ENCODE results near the gene ARMH1. TPM values are rescaled to one million over a fixed set of nuclear protein-coding genes. Genes with fewer than 3 reads are reported as not detected.

The ARMH1 gene
- total and polyA plus RNA-seq, 2 experiments from 2014 or later, result 1.4 to 1.6 TPM

- Histone ChIP-seq H3K27me3 (replicated peaks; ENCODE audit: insufficient read depth) (no peaks in the 10 kb centered on the region), H4K20me1 (ENCODE audit: insufficient read depth) (no peaks in the 10 kb centered on the region), H3K79me2 (ENCODE audit: insufficient read depth) (no peaks in the 10 kb centered on the region), H3K9ac (no peak overlapping the region), H3K4me2 (ENCODE audit: unreplicated experiment) (no peak overlapping the region), H2AFZ (no peak overlapping the region), H3K4me3 (no peak overlapping the region), H3K36me3 (ENCODE audit: low read depth) (peaks cover 6% of the 10 kb centered on the region; the same call in 1 of the 2 replicates), H3K27ac (no peak overlapping the region), H3K4me1 (ENCODE audit: insufficient read depth) (peaks cover 4% of the 10 kb centered on the region; the same call in 1 of the 2 replicates), H3K9me3 (ENCODE audit: low read depth) (no peaks in the 10 kb centered on the region), H3K9me2 (ENCODE audit: insufficient read depth) (no peaks in the 10 kb centered on the region), H3F3A (ENCODE audit: insufficient read depth) (no peaks in the 10 kb centered on the region)
- in situ Hi-C loops (cut with MboI), result no loop called here
- TF ChIP-seq EZH2 (IDR thresholded peaks at IDR 0.05; ENCODE audit: insufficient read depth, poor library complexity, severe bottlenecking) (no peak), EZH2phosphoT487 (IDR thresholded peaks at IDR 0.05; ENCODE audit: insufficient read depth, low read depth) (no peak)
- 84 to 87% methylated on average over 24 of the region's 24 CpGs for WGBS, 2 experiments (ENCODE audit: low coverage in 1 of 2, low lambda C conversion rate in 2 of 2, missing lambda C conversion rate in 2 of 2)
- DNase-seq, result no peak
Observed at GRCh38 chr1:44640200-44640853, 34.2 kb upstream of the ARMH1 start.

- H3K27ac ChIP-seq, result no peak overlapping the region
- H3K9me3 ChIP-seq (ENCODE audit: low read depth), result no peaks in the 10 kb centered on the region
- peaks cover 6% of the 10 kb centered on the region; the same call in 1 of the 2 replicates for H3K36me3 ChIP-seq (ENCODE audit: low read depth)
- in situ Hi-C loops (cut with MboI), result no loop called here
- H3F3A ChIP-seq (ENCODE audit: insufficient read depth), result peaks cover 4% of the 10 kb centered on the region; the same call in 1 of the 2 replicates
- no peaks in the 10 kb centered on the region for H3K27me3 ChIP-seq (replicated peaks; ENCODE audit: insufficient read depth)
- no peaks in the 10 kb centered on the region for H3K9me2 ChIP-seq (ENCODE audit: insufficient read depth)
- no peaks in the 10 kb centered on the region for H4K20me1 ChIP-seq (ENCODE audit: insufficient read depth)
- no peak overlapping the region for H3K4me2 ChIP-seq (ENCODE audit: unreplicated experiment)
- H3K79me2 ChIP-seq (ENCODE audit: insufficient read depth), result no peaks in the 10 kb centered on the region
- H2AFZ ChIP-seq, result no peak overlapping the region
- H3K4me3 ChIP-seq, result no peak overlapping the region
- TF ChIP-seq EZH2phosphoT487 (IDR thresholded peaks at IDR 0.05; ENCODE audit: insufficient read depth, low read depth), result no peak
- no peak for TF ChIP-seq EZH2 (IDR thresholded peaks at IDR 0.05; ENCODE audit: insufficient read depth, poor library complexity, severe bottlenecking)
- H3K4me1 ChIP-seq (ENCODE audit: insufficient read depth), result peaks cover 11% of the 10 kb centered on the region
- no peak for DNase-seq
- H3K9ac ChIP-seq, result no peak overlapping the region
- 81 to 83% methylated on average over 12 of the region's 12 CpGs for WGBS, 2 experiments (ENCODE audit: low coverage in 1 of 2, low lambda C conversion rate in 2 of 2, missing lambda C conversion rate in 2 of 2)
Observed at GRCh38 chr1:44641126-44642102, 33.1 kb upstream of the ARMH1 start.

- Histone ChIP-seq H4K20me1 (ENCODE audit: insufficient read depth) (no peaks in the 10 kb centered on the region), H3K27ac (no peak overlapping the region), H2AFZ (no peak overlapping the region), H3K9me3 (ENCODE audit: low read depth) (no peaks in the 10 kb centered on the region), H3K4me3 (no peak overlapping the region), H3K79me2 (ENCODE audit: insufficient read depth) (no peaks in the 10 kb centered on the region), H3K27me3 (replicated peaks; ENCODE audit: insufficient read depth) (no peaks in the 10 kb centered on the region), H3K36me3 (ENCODE audit: low read depth) (peaks cover 6% of the 10 kb centered on the region; the same call in 1 of the 2 replicates), H3K9me2 (ENCODE audit: insufficient read depth) (no peaks in the 10 kb centered on the region), H3F3A (ENCODE audit: insufficient read depth) (peaks cover 4% of the 10 kb centered on the region; the same call in 1 of the 2 replicates), H3K9ac (no peak overlapping the region), H3K4me2 (ENCODE audit: unreplicated experiment) (no peak overlapping the region), H3K4me1 (ENCODE audit: insufficient read depth) (peaks cover 11% of the 10 kb centered on the region)
- no peak for TF ChIP-seq EZH2 (IDR thresholded peaks at IDR 0.05; ENCODE audit: insufficient read depth, poor library complexity, severe bottlenecking)
- TF ChIP-seq EZH2phosphoT487 (IDR thresholded peaks at IDR 0.05; ENCODE audit: insufficient read depth, low read depth), result no peak
- no peak for DNase-seq
- in situ Hi-C loops (cut with MboI), result no loop called here
- 98 to 100% methylated on average over 2 of the region's 2 CpGs for WGBS, 2 experiments (ENCODE audit: low coverage in 1 of 2, low lambda C conversion rate in 2 of 2, missing lambda C conversion rate in 2 of 2)
Observed at GRCh38 chr1:44642255-44642654, 32.3 kb upstream of the ARMH1 start.

- H3K4me1 ChIP-seq (ENCODE audit: insufficient read depth), result peaks cover 11% of the 10 kb centered on the region
- WGBS, 2 experiments (ENCODE audit: low coverage in 1 of 2, low lambda C conversion rate in 2 of 2, missing lambda C conversion rate in 2 of 2), result 98 to 100% methylated on average over 3 of the region's 3 CpGs
- peaks cover 6% of the 10 kb centered on the region; the same call in 1 of the 2 replicates for H3K36me3 ChIP-seq (ENCODE audit: low read depth)
- no peak for TF ChIP-seq EZH2phosphoT487 (IDR thresholded peaks at IDR 0.05; ENCODE audit: insufficient read depth, low read depth)
- TF ChIP-seq EZH2 (IDR thresholded peaks at IDR 0.05; ENCODE audit: insufficient read depth, poor library complexity, severe bottlenecking), result no peak
- H3K4me3 ChIP-seq, result no peak overlapping the region
- no peak overlapping the region for H3K9ac ChIP-seq
- H3K4me2 ChIP-seq (ENCODE audit: unreplicated experiment), result no peak overlapping the region
- no peaks in the 10 kb centered on the region for H3K9me3 ChIP-seq (ENCODE audit: low read depth)
- H4K20me1 ChIP-seq (ENCODE audit: insufficient read depth), result no peaks in the 10 kb centered on the region
- no peaks in the 10 kb centered on the region for H3K79me2 ChIP-seq (ENCODE audit: insufficient read depth)
- H2AFZ ChIP-seq, result no peak overlapping the region
- no peak for DNase-seq
- H3F3A ChIP-seq (ENCODE audit: insufficient read depth), result peaks cover 4% of the 10 kb centered on the region; the same call in 1 of the 2 replicates
- H3K27me3 ChIP-seq (replicated peaks; ENCODE audit: insufficient read depth), result no peaks in the 10 kb centered on the region
- H3K27ac ChIP-seq, result no peak overlapping the region
- in situ Hi-C loops (cut with MboI), result no loop called here
- H3K9me2 ChIP-seq (ENCODE audit: insufficient read depth), result no peaks in the 10 kb centered on the region
Observed at GRCh38 chr1:44642925-44643324, 31.6 kb upstream of the ARMH1 start.
